GM12878 (cell line): Measurements from ENCODE around the gene ZNF669. TPM values are rescaled to one million over a fixed set of nuclear protein-coding genes. Genes with fewer than 3 reads are reported as not detected.

Experiments used
- ATAC-seq: fragments of 200-7000 bp; cut with Tn5 transposase; 3 replicates; pipeline ENCODE4 v1.9.1; 2020; ENCODE audit warnings: mild to moderate bottlenecking, moderate library complexity
- BruUV-seq: library from RNA; stranded (reverse); fragments of 400-500 nt; replicated peaks from 2 replicates; lab custom pipeline; 2021; lab: Mats Ljungman, UMichigan
- CTCF ChIA-PET: fragments of 300-600 bp; sonication (Branson Sonifier 250); formaldehyde crosslinking; extraction: SDS; loops from one replicate; lab custom pipeline; 2021; ENCODE audit warnings: inconsistent platforms; lab: Yijun Ruan, JAX
- POLR2A ChIA-PET: fragments of 350-600 bp; formaldehyde crosslinking; extraction: SDS; loops from one replicate; lab custom pipeline; 2021; ENCODE audit warnings: inconsistent platforms; lab: Charles Lee
- RAD21 ChIA-PET: fragments of 300-600 bp; sonication (Branson Sonifier 250); formaldehyde crosslinking; loops from one replicate; lab custom pipeline; 2023; ENCODE audit warnings: antibody characterized with exemption; ENCODE audit not compliant: unreplicated experiment; lab: Charles Lee
- SMC1A ChIA-PET: fragments of 300-600 bp; sonication (Branson Sonifier 250); formaldehyde crosslinking; loops from one replicate; lab custom pipeline; 2023; ENCODE audit not compliant: unreplicated experiment, uncharacterized antibody; lab: Charles Lee
- DNase-seq: peaks from one replicate; pipeline ENCODE4 v3.0.0-alpha.2; 2011; ENCODE audit warnings: low read depth, low spot score
- FAIRE-seq: peaks from 3 replicates; lab custom pipeline; 2011; peaks lifted over from hg19 to GRCh38; lab: Jason Lieb, UNC
- H2AFZ ChIP-seq: 2 replicates; pipeline ENCODE4 v1.6.0; 2011; ENCODE audit warnings: low read depth, low read length, control low read depth; ENCODE audit not compliant: control insufficient read depth
- H3K27ac ChIP-seq: 2 replicates; pipeline ENCODE4 v1.5.1; 2011; ENCODE audit warnings: control low read depth; ENCODE audit not compliant: control insufficient read depth, insufficient read depth
- H3K27me3 ChIP-seq, 2 experiments: replicated peaks in 1 of 2; 2 replicates each; pipeline versions ENCODE4 v1.6.0 to v1.6.1; 2011; ENCODE audit warnings: low read length in 1 of 2; ENCODE audit not compliant: control insufficient read depth in 2 of 2, insufficient read depth in 2 of 2
- H3K36me3 ChIP-seq, 2 experiments: 2 replicates each; pipeline ENCODE4 v1.5.1; 2011; ENCODE audit warnings: low read length in 1 of 2; ENCODE audit not compliant: control insufficient read depth in 2 of 2, insufficient read depth in 2 of 2
- H3K4me1 ChIP-seq: 2 replicates; pipeline ENCODE4 v1.6.1; 2011; ENCODE audit warnings: mild to moderate bottlenecking, low read length, moderate library complexity, mixed read lengths; ENCODE audit not compliant: control insufficient read depth, insufficient read depth
- H3K4me2 ChIP-seq: 2 replicates; pipeline ENCODE4 v1.6.0; 2011; ENCODE audit warnings: control low read depth; ENCODE audit not compliant: control insufficient read depth, insufficient read depth
- H3K4me3 ChIP-seq: fragments of 200-600 bp; sonication (generic); 2 replicates; pipeline ENCODE4 v1.5.1; 2016
- H3K79me2 ChIP-seq: 2 replicates; pipeline ENCODE4 v1.6.0; 2011; ENCODE audit warnings: low read length; ENCODE audit not compliant: control insufficient read depth, insufficient read depth
- H3K9ac ChIP-seq: 2 replicates; pipeline ENCODE4 v1.8.0; 2011; ENCODE audit warnings: low read length, control low read depth, mixed read lengths; ENCODE audit not compliant: control insufficient read depth, insufficient read depth
- H3K9me3 ChIP-seq: replicated peaks from 3 replicates; pipeline ENCODE4 v1.5.1; 2011; ENCODE audit warnings: mild to moderate bottlenecking, low read length; ENCODE audit not compliant: control insufficient read depth, insufficient read depth
- H4K20me1 ChIP-seq: 2 replicates; pipeline ENCODE4 v1.6.0; 2011; ENCODE audit not compliant: control insufficient read depth, insufficient read depth
- CBFB ChIP-seq: IDR thresholded peaks from 2 replicates; pipeline ENCODE4 v1.6.1; 2016; ENCODE audit warnings: antibody characterized with exemption, low read depth
- CHD2 ChIP-seq: IDR thresholded peaks from 2 replicates; pipeline ENCODE4 v1.6.1; 2011; ENCODE audit warnings: low read depth, low read length, improper control_type of control experiment, borderline replicate concordance
- CHD4 ChIP-seq: fragments of 200-600 bp; sonication (generic); IDR thresholded peaks from 2 replicates; pipeline ENCODE4 v1.6.1; 2016; ENCODE audit warnings: mild to moderate bottlenecking
- EED ChIP-seq: sonication (generic); IDR thresholded peaks from 2 replicates; pipeline ENCODE4 v1.6.1; 2016; ENCODE audit warnings: antibody characterized with exemption, low read depth
- PAX5 ChIP-seq: IDR thresholded peaks from 2 replicates; pipeline ENCODE4 v1.6.1; 2011; ENCODE audit warnings: low read depth, low read length, borderline replicate concordance
- RUNX3 ChIP-seq: IDR thresholded peaks from 2 replicates; pipeline ENCODE4 v1.6.1; 2012; ENCODE audit warnings: low read length, inconsistent platforms
- SRF ChIP-seq, 2 experiments: IDR thresholded peaks; 2 replicates each; pipeline ENCODE4 v1.6.1; 2011; ENCODE audit warnings: low read depth in 2 of 2, low read length in 2 of 2, mild to moderate bottlenecking in 1 of 2, moderate library complexity in 1 of 2
- WRNIP1 ChIP-seq: IDR thresholded peaks from 2 replicates; pipeline ENCODE4 v1.6.1; 2011; ENCODE audit warnings: low read depth, low read length, improper control_type of control experiment, borderline replicate concordance
- WGBS: methylation state at CpG from one replicate; pipeline ENCODE4 v1.1.6; 2016; ENCODE audit warnings: low lambda C conversion rate; ENCODE audit not compliant: insufficient replicate concordance, insufficient coverage; ENCODE audit errors: missing lambda C conversion rate; 5-methylcytosine and 5-hydroxymethylcytosine counted together
- in situ Hi-C: fragments of 300-500 bp; cut with MboI; formaldehyde crosslinking; loops from 9 replicates; pipeline ENCODE4 v1.14.3; 2018; ENCODE audit warnings: mixed read lengths
- intact Hi-C: fragments of 100-400 bp; cut with micrococcal nuclease; formaldehyde crosslinking; loops from one replicate; pipeline ENCODE4 v1.14.2; 2022; ENCODE audit not compliant: unreplicated experiment
- polyA plus RNA-seq, 11 experiments: library from polyadenylated mRNA; depleted of rRNA in 4 of 11; unstranded in 6 of 11; stranded (reverse) in 5 of 11; fragments of >200 nt; fragmentation: Nextera tagmentation in 4 of 11; fragmentation: Illumina TruSeq in 1 of 11; extraction: Ambion mirVana in 4 of 11; extraction: Trizol in 1 of 11; gene quantifications; 1 replicate in 1 of 11; 2 replicates in 10 of 11; pipeline versions ENCODE4 v1.2.1 to v1.2.3, GENCODE V29; 2011 to 2016; ENCODE audit warnings: inconsistent platforms in 2 of 11, missing spikeins in 2 of 11, low read depth in 1 of 11
- total RNA-seq, 4 experiments: library from RNA; depleted of rRNA in 3 of 4; stranded (reverse); fragments of >200 nt in 3 of 4; fragmentation: Illumina TruSeq in 1 of 4; extraction: Trizol in 1 of 4; gene quantifications; 2 replicates each; pipeline versions ENCODE4 v1.2.1 to v1.2.3, GENCODE V29; 2013 to 2021
- TF ChIP-seq, protein P1 (sequence below): fragments of 450-650 bp; IDR thresholded peaks from 2 replicates; pipeline ENCODE4 v1.6.1; 2017; ENCODE audit warnings: mild to moderate bottlenecking, moderate library complexity
- TF ChIP-seq, protein P2 (sequence below): IDR thresholded peaks from 2 replicates; pipeline ENCODE4 v1.6.1; 2012; ENCODE audit warnings: low read length, inconsistent platforms
- TF ChIP-seq, protein P3 (sequence below): fragments of 450-650 bp; IDR thresholded peaks from 2 replicates; pipeline ENCODE4 v1.6.1; 2017; ENCODE audit warnings: mild to moderate bottlenecking
- TF ChIP-seq, protein P4 (sequence below): IDR thresholded peaks from 2 replicates; pipeline ENCODE4 v1.6.1; 2011; ENCODE audit warnings: low read depth, mild to moderate bottlenecking, low read length, moderate library complexity, borderline replicate concordance; ENCODE audit errors: extremely low read depth

Gene ZNF669
- total and polyA plus RNA-seq, 10 of the 15 experiments (the other 5 are each of a cell fraction or from before 2014, with no cell fraction given): 4.8 to 11.1 (median 5.8) TPM

DNA sequence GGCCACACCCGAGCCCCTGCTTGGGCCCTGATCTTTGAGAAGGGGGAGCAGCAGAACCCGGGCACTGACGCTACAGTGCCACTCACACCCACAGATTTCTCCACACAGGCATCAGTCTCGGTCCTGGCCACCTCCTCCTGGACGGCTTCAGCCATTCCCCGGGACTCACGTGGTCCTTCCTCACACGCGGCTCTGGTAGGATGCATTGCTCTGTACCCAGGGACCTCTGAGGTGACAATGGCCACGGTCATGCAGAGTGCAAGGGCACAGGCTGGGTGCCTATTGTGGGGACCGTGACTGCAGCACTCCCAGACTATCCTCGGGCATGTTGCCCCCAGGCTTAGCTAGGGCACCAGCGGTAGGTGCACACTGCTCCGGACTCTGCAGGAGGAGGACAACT lies 13.7 kb downstream of the ZNF669 start (continued):
- TF ChIP-seq, protein P1, sequence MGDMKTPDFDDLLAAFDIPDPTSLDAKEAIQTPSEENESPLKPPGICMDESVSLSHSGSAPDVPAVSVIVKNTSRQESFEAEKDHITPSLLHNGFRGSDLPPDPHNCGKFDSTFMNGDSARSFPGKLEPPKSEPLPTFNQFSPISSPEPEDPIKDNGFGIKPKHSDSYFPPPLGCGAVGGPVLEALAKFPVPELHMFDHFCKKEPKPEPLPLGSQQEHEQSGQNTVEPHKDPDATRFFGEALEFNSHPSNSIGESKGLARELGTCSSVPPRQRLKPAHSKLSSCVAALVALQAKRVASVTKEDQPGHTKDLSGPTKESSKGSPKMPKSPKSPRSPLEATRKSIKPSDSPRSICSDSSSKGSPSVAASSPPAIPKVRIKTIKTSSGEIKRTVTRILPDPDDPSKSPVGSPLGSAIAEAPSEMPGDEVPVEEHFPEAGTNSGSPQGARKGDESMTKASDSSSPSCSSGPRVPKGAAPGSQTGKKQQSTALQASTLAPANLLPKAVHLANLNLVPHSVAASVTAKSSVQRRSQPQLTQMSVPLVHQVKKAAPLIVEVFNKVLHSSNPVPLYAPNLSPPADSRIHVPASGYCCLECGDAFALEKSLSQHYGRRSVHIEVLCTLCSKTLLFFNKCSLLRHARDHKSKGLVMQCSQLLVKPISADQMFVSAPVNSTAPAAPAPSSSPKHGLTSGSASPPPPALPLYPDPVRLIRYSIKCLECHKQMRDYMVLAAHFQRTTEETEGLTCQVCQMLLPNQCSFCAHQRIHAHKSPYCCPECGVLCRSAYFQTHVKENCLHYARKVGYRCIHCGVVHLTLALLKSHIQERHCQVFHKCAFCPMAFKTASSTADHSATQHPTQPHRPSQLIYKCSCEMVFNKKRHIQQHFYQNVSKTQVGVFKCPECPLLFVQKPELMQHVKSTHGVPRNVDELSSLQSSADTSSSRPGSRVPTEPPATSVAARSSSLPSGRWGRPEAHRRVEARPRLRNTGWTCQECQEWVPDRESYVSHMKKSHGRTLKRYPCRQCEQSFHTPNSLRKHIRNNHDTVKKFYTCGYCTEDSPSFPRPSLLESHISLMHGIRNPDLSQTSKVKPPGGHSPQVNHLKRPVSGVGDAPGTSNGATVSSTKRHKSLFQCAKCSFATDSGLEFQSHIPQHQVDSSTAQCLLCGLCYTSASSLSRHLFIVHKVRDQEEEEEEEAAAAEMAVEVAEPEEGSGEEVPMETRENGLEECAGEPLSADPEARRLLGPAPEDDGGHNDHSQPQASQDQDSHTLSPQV: no peak
- TF ChIP-seq SRF (IDR thresholded peaks at IDR 0.05; ENCODE audit: low read depth in 2 of 2, low read length in 2 of 2): no peak

DNA sequence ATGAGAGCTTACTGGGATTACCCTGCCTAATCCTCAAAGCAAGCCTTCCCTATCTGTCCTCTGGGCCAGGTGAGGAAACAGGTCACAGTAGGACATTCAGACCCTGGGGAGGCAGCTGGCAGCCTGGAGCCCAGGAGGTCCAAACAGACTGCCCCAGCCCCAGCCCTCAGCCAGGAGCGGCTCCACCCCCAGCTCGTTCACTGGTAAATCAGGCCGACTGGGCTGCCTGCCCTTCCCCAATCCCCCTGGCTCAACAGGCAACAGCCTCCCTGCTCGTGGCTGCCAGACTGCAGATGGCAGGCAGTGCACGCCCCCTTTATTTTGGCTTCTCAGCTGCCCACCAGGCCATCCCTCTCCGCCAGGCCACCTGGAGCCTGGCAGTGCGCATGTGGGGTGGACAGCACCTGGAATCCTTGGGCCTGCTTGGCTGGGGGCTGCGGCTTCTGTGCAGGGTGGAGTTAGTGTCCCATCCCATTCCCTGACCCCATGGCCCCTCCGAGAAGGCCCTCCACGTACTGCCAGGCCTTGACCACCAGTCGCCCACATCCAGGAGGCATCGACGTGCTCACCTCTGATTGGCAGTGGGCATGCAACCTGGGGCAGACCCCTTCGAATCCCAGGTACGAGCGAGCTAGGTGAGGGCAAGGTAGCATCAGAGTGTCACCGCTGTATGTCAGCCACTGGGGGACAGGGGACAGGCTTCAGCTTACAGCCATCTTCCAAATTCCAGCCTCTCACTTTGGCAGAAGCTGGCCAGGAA lies 14.4 kb downstream of the ZNF669 start:
- DNase-seq: no peak
- no peak for ATAC-seq
- Histone ChIP-seq H3K9me3 (no peaks in the 10 kb centered on the region; the same call in 2 of the 3 replicates), H3K79me2 (no peaks in the 10 kb centered on the region), H3K4me2 (no peak overlapping the region), H3K4me1 (no peaks in the 10 kb centered on the region), H3K27ac (no peak overlapping the region)
- CTCF ChIA-PET: no interaction called here
- FAIRE-seq: no peak
- TF ChIP-seq, protein P2, sequence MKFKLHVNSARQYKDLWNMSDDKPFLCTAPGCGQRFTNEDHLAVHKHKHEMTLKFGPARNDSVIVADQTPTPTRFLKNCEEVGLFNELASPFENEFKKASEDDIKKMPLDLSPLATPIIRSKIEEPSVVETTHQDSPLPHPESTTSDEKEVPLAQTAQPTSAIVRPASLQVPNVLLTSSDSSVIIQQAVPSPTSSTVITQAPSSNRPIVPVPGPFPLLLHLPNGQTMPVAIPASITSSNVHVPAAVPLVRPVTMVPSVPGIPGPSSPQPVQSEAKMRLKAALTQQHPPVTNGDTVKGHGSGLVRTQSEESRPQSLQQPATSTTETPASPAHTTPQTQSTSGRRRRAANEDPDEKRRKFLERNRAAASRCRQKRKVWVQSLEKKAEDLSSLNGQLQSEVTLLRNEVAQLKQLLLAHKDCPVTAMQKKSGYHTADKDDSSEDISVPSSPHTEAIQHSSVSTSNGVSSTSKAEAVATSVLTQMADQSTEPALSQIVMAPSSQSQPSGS: no peak
- TF ChIP-seq CHD2 (no peak), CBFB (no peak), SRF (IDR thresholded peaks at IDR 0.05; ENCODE audit: low read depth in 2 of 2, low read length in 2 of 2) (no peak), PAX5 (no peak), WRNIP1 (no peak), RUNX3 (no peak), CHD4 (no peak), EED (no peak)
- TF ChIP-seq, protein P3, sequence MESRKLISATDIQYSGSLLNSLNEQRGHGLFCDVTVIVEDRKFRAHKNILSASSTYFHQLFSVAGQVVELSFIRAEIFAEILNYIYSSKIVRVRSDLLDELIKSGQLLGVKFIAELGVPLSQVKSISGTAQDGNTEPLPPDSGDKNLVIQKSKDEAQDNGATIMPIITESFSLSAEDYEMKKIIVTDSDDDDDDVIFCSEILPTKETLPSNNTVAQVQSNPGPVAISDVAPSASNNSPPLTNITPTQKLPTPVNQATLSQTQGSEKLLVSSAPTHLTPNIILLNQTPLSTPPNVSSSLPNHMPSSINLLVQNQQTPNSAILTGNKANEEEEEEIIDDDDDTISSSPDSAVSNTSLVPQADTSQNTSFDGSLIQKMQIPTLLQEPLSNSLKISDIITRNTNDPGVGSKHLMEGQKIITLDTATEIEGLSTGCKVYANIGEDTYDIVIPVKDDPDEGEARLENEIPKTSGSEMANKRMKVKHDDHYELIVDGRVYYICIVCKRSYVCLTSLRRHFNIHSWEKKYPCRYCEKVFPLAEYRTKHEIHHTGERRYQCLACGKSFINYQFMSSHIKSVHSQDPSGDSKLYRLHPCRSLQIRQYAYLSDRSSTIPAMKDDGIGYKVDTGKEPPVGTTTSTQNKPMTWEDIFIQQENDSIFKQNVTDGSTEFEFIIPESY: no peak
- TF ChIP-seq, protein P4, sequence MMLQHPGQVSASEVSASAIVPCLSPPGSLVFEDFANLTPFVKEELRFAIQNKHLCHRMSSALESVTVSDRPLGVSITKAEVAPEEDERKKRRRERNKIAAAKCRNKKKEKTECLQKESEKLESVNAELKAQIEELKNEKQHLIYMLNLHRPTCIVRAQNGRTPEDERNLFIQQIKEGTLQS: no peak
- TF ChIP-seq, all 136 proteins: peak for 0
- 53% methylated on average over 17 of the region's 17 CpGs for WGBS
- Histone ChIP-seq H3K36me3 (no peaks in the 10 kb centered on the region), H3K4me3 (no peak overlapping the region), H3K9ac (no peak overlapping the region), H4K20me1 (no peaks in the 10 kb centered on the region), H3K27me3 (no peaks in the 10 kb centered on the region), H2AFZ (no peak overlapping the region)
- POLR2A ChIA-PET: no interaction called here
- SMC1A ChIA-PET: no interaction called here
- intact Hi-C loops (no loop called here), in situ Hi-C loops (no loop called here)
- RAD21 ChIA-PET: no interaction called here
- no TSS peak for BruUV-seq
